Mesendoderm (in vitro differentiated cells): Measurements from ENCODE around the gene HOXA11.

Experiments
- DNase-seq: peaks from one replicate; pipeline ENCODE4 v3.0.0; 2013
- H2AK5ac ChIP-seq: 2 replicates; pipeline ENCODE4 v1.6.1; 2013; ENCODE audit warnings: low read length, inconsistent platforms
- H2BK120ac ChIP-seq: 2 replicates; pipeline ENCODE4 v1.6.1; 2013; ENCODE audit warnings: low read depth, mild to moderate bottlenecking, low read length, moderate library complexity, mixed read lengths
- H2BK15ac ChIP-seq: replicated peaks from 2 replicates; pipeline ENCODE4 v1.6.1; 2013; ENCODE audit warnings: low read depth, mild to moderate bottlenecking, moderate library complexity
- H2BK5ac ChIP-seq: 2 replicates; pipeline ENCODE4 v1.6.1; 2013; ENCODE audit warnings: low read length, inconsistent platforms
- H3K18ac ChIP-seq: 2 replicates; pipeline ENCODE4 v1.6.1; 2013; ENCODE audit warnings: mild to moderate bottlenecking, low read length, mixed read lengths
- H3K23ac ChIP-seq: one replicate; pipeline ENCODE4 v1.6.1; 2013; ENCODE audit warnings: low read length
- H3K27ac ChIP-seq: 2 replicates; pipeline ENCODE4 v1.5.1; 2013; ENCODE audit warnings: low read depth, mild to moderate bottlenecking, inconsistent platforms, low read length, moderate library complexity
- H3K27me3 ChIP-seq: 2 replicates; pipeline ENCODE4 v1.6.1; 2013; ENCODE audit warnings: low read length, control low read depth, mild to moderate bottlenecking, inconsistent platforms; ENCODE audit not compliant: insufficient read depth, poor library complexity
- H3K36me3 ChIP-seq: 2 replicates; pipeline ENCODE4 v1.6.1; 2013; ENCODE audit warnings: low read length, inconsistent platforms; ENCODE audit not compliant: control insufficient read depth, insufficient read depth
- H3K4ac ChIP-seq: one replicate; pipeline ENCODE4 v1.6.1; 2013; ENCODE audit warnings: low read depth, mild to moderate bottlenecking, low read length, moderate library complexity
- H3K4me1 ChIP-seq: 2 replicates; pipeline ENCODE4 v1.6.1; 2013; ENCODE audit warnings: low read depth, low read length, inconsistent platforms; ENCODE audit not compliant: control insufficient read depth
- H3K4me2 ChIP-seq: 2 replicates; pipeline ENCODE4 v1.6.1; 2013; ENCODE audit warnings: low read length
- H3K4me3 ChIP-seq: 2 replicates; pipeline ENCODE4 v1.5.1; 2013; ENCODE audit warnings: mild to moderate bottlenecking, low read length
- H3K56ac ChIP-seq: one replicate; pipeline ENCODE4 v1.6.1; 2013; ENCODE audit warnings: low read length
- H3K79me1 ChIP-seq: 2 replicates; pipeline ENCODE4 v1.6.1; 2013; ENCODE audit warnings: low read length, inconsistent platforms
- H3K79me2 ChIP-seq: 2 replicates; pipeline ENCODE4 v1.6.1; 2013; ENCODE audit warnings: mild to moderate bottlenecking, low read length; ENCODE audit not compliant: control insufficient read depth, insufficient read depth
- H3K9ac ChIP-seq: 2 replicates; pipeline ENCODE4 v1.6.1; 2013; ENCODE audit warnings: low read length, inconsistent platforms
- H4K5ac ChIP-seq: one replicate; pipeline ENCODE4 v1.6.1; 2013; ENCODE audit warnings: low read length
- H4K8ac ChIP-seq: one replicate; pipeline ENCODE4 v1.6.1; 2013; ENCODE audit warnings: low read depth, mild to moderate bottlenecking, control low read depth, low read length, moderate library complexity
- WGBS: extraction: QIAGEN DNeasy Blood & Tissue Kit; methylation state at CpG from one replicate; pipeline ENCODE4 v1.1.7; 2013; ENCODE audit warnings: low lambda C conversion rate, missing lambda C conversion rate; ENCODE audit not compliant: insufficient coverage; ENCODE audit errors: extremely low coverage; 5-methylcytosine and 5-hydroxymethylcytosine counted together

Gene HOXA11

DNA sequence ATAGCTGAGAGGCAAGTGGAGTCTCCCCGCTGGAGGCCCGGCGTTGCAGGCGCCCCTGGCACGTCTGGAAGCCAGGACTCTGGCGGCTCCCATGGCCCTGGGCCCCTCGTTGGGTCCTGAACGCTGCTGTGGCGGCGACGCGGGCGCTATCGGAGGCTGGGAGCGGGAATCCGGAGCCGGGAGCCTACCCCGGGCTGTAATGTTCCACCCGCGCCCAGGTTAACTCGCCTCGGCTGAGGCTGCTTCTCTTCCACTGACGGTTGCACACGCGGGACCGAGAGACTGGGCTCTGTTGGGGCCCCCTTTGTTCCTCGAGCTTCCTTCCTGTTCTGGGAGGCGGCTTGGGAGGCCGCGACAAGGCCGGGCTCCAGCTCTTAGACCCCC, 40.3 kb downstream of the HOXA11 start:
- Histone ChIP-seq H4K5ac (no peak overlapping the region), H3K79me1 (no peaks in the 10 kb centered on the region), H3K9ac (no peak overlapping the region), H3K4me3 (no peak overlapping the region), H3K27me3 (peaks cover 87% of the 10 kb centered on the region), H3K4ac (no peak overlapping the region), H3K36me3 (no peaks in the 10 kb centered on the region), H4K8ac (no peak overlapping the region), H2BK120ac (no peak overlapping the region), H3K79me2 (no peaks in the 10 kb centered on the region), H2BK15ac (no peak overlapping the region), H2BK5ac (no peak overlapping the region), H3K27ac (no peak overlapping the region), H3K4me1 (no peaks in the 10 kb centered on the region), H3K56ac (no peak overlapping the region), H3K18ac (no peak overlapping the region), H3K4me2 (no peak overlapping the region), H3K23ac (no peak overlapping the region), H2AK5ac (no peak overlapping the region)
- WGBS = no CpG with 5 or more reads among the region's 31 CpGs
- DNase-seq = no peak

DNA sequence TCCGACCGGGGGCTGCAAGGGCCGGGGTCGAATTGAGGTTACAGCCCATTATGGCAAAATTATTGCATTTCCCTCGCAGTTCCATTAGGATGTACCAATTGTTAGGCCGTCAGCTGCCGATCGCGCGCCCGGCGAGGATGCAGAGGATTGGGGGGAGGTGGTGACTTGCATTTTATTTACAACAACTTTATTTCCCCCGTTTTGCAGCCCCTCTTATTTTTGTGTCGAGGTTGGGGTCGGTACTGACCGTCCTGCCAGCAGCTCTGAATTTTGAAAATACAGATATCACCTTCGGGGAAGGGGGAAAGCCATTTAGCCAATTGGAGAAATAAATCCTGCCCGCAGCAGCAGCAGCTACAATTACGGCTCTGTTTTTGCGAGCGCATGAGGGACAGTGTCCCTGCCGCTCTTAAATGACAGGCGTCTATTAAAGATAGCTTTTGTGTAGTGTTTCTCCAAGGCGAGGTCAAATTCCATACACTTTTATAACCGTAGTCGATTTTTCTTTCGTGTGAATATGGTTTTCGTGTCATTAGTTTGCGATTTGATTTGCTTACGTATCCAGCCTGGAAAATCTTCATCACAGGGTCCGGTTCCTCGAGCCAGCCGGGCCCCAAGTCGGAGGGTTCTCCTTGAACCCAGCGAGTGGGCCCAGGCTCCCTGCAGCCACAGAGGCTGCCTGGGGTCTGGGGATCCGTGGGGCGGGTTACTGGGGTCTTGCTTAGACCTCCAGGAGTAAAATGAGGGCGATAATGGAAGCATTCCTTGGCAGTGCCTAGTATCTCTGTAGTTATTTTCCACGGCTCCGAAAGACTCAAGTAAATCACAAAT, 40.9 kb downstream of the HOXA11 start:
- Histone ChIP-seq H3K9ac (no peak overlapping the region), H3K23ac (no peak overlapping the region), H3K18ac (no peak overlapping the region), H3K4me3 (no peak overlapping the region), H3K4ac (no peak overlapping the region), H4K8ac (no peak overlapping the region), H2BK15ac (no peak overlapping the region), H4K5ac (no peak overlapping the region), H3K79me2 (no peaks in the 10 kb centered on the region), H3K27me3 (peaks cover 89% of the 10 kb centered on the region), H3K79me1 (no peaks in the 10 kb centered on the region), H3K27ac (no peak overlapping the region), H3K56ac (no peak overlapping the region), H3K4me1 (no peaks in the 10 kb centered on the region), H2AK5ac (no peak overlapping the region), H3K4me2 (no peak overlapping the region), H2BK120ac (no peak overlapping the region), H3K36me3 (no peaks in the 10 kb centered on the region), H2BK5ac (no peak overlapping the region)
- no peak for DNase-seq
- no CpG with 5 or more reads among the region's 40 CpGs for WGBS

DNA sequence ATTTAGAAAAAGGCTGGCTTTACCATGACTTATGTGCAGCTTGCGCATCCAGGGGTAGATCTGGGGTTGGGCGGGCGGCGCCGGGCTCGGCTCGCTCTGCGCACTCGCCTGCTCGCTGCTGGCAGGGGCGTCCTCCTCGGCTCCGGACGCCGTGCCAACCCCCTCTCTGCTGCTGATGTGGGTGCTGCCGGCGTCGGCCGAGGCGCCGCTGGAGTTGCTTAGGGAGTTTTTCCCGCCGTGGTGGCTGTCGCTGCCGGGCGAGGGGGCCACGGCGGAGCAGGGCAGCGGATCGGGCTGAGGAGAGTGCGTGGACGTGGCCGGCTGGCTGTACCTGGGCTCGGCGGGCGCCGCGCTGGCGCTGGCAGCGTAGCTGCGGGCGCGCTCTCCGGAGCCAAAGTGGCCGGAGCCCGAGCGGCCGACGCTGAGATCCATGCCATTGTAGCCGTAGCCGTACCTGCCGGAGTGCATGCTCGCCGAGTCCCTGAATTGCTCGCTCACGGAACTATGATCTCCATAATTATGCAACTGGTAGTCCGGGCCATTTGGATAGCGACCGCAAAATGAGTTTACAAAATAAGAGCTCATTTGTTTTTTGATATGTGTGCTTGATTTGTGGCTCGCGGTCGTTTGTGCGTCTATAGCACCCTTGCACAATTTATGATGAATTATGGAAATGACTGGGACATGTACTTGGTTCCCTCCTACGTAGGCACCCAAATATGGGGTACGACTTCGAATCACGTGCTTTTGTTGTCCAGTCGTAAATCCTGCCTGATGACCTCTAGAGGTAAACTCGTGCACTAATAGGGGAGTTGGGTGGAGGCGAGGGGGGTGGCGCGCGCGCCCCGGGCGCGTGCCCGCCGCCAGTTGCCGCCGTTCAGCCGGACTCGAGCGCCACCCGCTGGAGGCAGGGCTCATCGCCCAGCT, 41.7 kb downstream of the HOXA11 start, which contains the start of gene HOXA5:
Gene HOXA5, minus strand, starts transcription at position 659 of the 927 bp plus-strand sequence. Its CDS starts 74 bp downstream, at position 585.
- peak within 1 kb of the TSS; percentile 60 for H3K56ac ChIP-seq
- peaks cover 89% of the 10 kb centered on the region for H3K27me3 ChIP-seq
- no peak within 1 kb of the TSS for H2BK15ac ChIP-seq
- H3K4me1 ChIP-seq = no peaks in the 10 kb centered on the region
- peak; percentile 92 for DNase-seq
- H2BK5ac ChIP-seq = no peak within 1 kb of the TSS
- H3K9ac ChIP-seq = peak within 1 kb of the TSS; percentile 47
- no peak within 1 kb of the TSS for H4K5ac ChIP-seq
- no peak within 1 kb of the TSS for H3K4ac ChIP-seq
- peak within 1 kb of the TSS; percentile 97 for H3K4me2 ChIP-seq
- no peak within 1 kb of the TSS for H3K23ac ChIP-seq
- no CpG with 5 or more reads among the region's 86 CpGs for WGBS
- no peak within 1 kb of the TSS for H2AK5ac ChIP-seq
- H3K27ac ChIP-seq = no peak within 1 kb of the TSS
- H3K79me2 ChIP-seq = no peaks in the 10 kb centered on the region
- H3K4me3 ChIP-seq = peak within 1 kb of the TSS; percentile 40
- no peak within 1 kb of the TSS for H4K8ac ChIP-seq
- no peaks in the 10 kb centered on the region for H3K79me1 ChIP-seq
- H3K36me3 ChIP-seq = no peaks in the 10 kb centered on the region
- no peak within 1 kb of the TSS for H2BK120ac ChIP-seq
- H3K18ac ChIP-seq = no peak within 1 kb of the TSS

DNA sequence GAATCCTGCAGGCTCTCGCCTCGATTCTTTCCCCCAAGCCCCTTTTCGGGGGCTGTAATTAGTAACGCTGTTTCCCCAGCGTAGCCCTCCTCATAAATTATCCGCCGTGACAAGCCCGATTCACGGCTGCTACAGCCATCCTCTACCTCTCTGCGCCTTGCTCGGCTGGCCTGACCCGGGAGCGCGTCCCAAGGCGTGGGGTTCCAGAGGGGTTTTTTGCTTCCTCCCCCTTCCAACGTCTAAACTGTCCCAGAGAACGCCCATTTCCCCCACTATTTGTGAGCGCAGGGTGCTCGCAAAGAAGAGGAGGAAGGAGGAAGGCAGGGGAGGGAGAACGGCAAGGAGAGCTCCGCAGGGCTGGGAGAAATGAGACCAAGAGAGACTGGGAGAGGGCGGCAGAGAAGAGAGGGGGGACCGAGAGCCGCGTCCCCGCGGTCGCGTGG, 42.4 kb downstream of the HOXA11 start:
- Histone ChIP-seq H2BK5ac (no peak overlapping the region), H3K79me2 (no peaks in the 10 kb centered on the region), H3K27ac (no peak overlapping the region), H2BK120ac (no peak overlapping the region), H2BK15ac (no peak overlapping the region), H4K5ac (no peak overlapping the region), H3K9ac (peak overlapping the region; percentile 21), H4K8ac (no peak overlapping the region), H3K27me3 (peaks cover 91% of the 10 kb centered on the region), H3K18ac (no peak overlapping the region), H2AK5ac (no peak overlapping the region), H3K4me3 (no peak overlapping the region), H3K56ac (peak overlapping the region; percentile 60), H3K4me1 (no peaks in the 10 kb centered on the region), H3K4ac (no peak overlapping the region), H3K23ac (no peak overlapping the region), H3K4me2 (peak overlapping the region; percentile 97), H3K36me3 (no peaks in the 10 kb centered on the region), H3K79me1 (no peaks in the 10 kb centered on the region)
- no CpG with 5 or more reads among the region's 29 CpGs for WGBS
- DNase-seq = no peak

DNA sequence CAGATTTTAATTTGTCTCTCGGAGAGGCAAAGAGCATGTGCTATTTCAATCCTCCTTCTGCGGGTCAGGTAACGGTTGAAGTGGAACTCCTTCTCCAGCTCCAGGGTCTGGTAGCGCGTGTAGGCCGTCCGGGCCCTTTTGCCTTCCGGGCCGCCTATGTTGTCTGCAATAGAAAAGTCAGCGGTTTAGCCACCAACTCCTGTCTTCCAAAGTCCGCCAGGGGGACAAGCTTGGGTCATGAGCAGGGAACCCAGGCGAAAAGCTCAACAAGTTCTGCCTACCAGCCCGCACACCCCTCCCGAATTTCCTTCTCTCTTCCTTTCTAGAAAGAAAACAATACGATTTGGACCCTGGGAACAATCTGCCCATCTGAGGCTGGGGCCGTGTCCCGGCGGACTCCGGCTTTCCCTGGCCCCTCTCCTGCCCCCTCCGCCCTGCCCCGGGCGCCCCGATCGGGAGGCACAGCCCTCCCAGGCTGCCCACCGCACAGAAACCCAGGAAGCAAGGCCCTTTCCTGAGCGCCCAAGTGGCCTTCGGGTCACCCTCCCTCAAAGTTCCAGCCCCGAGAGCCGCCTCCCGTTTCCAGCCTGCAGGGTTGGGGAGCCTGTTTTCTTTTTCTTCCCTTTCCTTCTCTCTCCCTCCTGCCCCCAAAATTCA, 43.0 kb downstream of the HOXA11 start:
- no peaks in the 10 kb centered on the region for H3K79me1 ChIP-seq
- no peak overlapping the region for H2BK120ac ChIP-seq
- no peak overlapping the region for H4K5ac ChIP-seq
- peak overlapping the region; percentile 97 for H3K4me2 ChIP-seq
- no peaks in the 10 kb centered on the region for H3K36me3 ChIP-seq
- H2BK5ac ChIP-seq = no peak overlapping the region
- no peak overlapping the region for H3K27ac ChIP-seq
- no peak overlapping the region for H3K56ac ChIP-seq
- no peak overlapping the region for H3K9ac ChIP-seq
- WGBS = no CpG with 5 or more reads among the region's 30 CpGs
- no peak overlapping the region for H3K18ac ChIP-seq
- peak; percentile 82 for DNase-seq
- H3K4me1 ChIP-seq = no peaks in the 10 kb centered on the region
- peaks cover 91% of the 10 kb centered on the region for H3K27me3 ChIP-seq
- H2AK5ac ChIP-seq = no peak overlapping the region
- no peaks in the 10 kb centered on the region for H3K79me2 ChIP-seq
- H3K4ac ChIP-seq = no peak overlapping the region
- H4K8ac ChIP-seq = no peak overlapping the region
- no peak overlapping the region for H2BK15ac ChIP-seq
- H3K4me3 ChIP-seq = no peak overlapping the region
- no peak overlapping the region for H3K23ac ChIP-seq
